HS-5 (cell line): ENCODE data around the gene GP1BA.

Experiments used
- DNase-seq: peaks from one replicate; pipeline ENCODE4 v3.0.0-alpha.2; 2012; ENCODE audit warnings: low read depth

The GP1BA gene

DNA sequence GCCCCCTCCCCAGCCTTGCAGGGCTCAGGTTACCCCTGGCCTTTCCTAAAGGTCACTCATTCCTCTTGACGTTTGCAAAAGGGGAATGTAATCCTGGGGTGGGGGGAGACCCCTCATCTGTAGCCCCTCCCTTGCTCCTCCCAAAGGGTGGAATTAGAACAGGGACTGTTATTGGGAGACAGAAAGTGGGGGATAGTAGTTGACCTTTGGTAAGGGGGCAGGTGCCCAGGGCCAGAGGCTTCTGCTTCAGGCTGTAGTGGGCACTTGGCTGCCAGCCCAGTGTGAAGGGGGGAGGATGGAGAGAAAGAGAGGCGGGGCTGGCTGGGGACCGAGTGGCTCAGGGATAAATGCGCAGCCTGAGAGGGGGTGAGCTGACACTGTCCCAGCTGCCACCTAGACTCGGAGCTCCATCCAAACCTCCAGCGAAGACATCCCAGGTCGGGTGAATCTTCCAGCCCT, 18.7 kb downstream of the GP1BA start, which contains the start of gene ENO3:
TSS of gene ENO3 (plus strand) at position 374 of the 459 bp plus-strand sequence. CDS start 711 bp downstream, outside the sequence.
- DNase-seq: no peak

GRCh38 chr17:4951486-4951885, 19.4 kb downstream of the GP1BA start:
- DNase-seq: no peak

DNA sequence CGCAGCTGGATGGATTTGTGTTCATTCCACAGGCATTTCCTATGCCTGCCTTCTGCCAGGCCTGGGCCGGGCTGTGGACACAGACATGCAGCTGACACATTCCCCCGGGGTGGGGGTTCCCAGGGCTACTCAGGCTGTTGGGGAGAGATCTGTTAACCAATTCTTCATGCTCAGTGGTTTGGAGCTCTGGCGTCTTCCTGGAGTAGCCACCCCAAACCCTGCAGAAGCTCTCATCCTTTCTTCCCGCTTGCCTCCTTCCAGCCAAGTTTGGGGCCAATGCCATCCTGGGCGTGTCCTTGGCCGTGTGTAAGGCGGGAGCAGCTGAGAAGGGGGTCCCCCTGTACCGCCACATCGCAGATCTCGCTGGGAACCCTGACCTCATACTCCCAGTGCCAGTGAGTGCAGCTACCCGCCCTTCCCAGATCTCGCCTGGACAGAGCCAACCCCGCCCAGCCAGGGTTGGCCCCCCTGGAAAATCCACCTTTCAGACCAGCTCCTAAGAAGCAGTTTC, 21.4 kb downstream of the GP1BA start:
- DNase-seq: no peak

- no peak for DNase-seq
These were observed 23.0 kb downstream of the GP1BA start for GRCh38 chr17:4955091-4955490.

GRCh38 chr17:4956493-4957061, 24.5 kb downstream of the GP1BA start:
- DNase-seq: no peak

- no peak for DNase-seq
These were observed 26.0 kb downstream of the GP1BA start for GRCh38 chr17:4958102-4958501.

DNA sequence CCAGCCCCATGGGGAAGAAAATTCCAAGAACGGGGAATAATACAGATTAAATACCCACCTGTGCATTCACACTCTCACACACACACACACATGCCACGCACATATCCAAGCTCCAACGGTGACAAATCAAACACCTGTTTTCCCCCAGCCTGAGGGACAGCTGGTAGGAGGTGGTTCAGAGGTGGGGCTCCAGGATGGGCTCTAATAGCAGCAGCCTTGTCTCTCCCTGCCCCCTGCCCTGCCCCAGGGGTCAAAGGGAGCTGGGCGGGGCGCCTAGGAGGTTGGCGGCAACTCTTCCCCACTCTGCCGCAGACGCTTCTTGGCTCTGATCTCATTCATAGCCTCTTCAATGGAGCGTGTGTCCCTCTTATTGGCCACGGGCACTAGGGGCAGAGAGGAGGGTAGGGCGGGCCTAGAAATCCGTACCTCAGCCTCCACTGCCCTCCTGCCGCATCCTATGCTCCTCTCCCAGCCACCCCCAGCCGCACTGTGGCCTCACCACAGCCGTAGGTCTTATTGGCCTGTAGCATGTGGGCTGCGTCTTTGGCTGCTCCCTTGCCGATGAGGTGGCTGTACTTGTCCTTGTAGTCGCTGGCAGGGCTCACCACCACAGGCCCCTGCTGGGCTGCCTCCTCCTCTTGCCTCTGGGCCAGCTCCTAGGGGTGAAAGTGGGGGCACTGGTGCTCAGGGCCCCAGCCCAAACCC, 27.3 kb downstream of the GP1BA start:
- no peak for DNase-seq

- no peak for DNase-seq
These were observed 28.3 kb downstream of the GP1BA start for GRCh38 chr17:4960279-4960922.

DNA sequence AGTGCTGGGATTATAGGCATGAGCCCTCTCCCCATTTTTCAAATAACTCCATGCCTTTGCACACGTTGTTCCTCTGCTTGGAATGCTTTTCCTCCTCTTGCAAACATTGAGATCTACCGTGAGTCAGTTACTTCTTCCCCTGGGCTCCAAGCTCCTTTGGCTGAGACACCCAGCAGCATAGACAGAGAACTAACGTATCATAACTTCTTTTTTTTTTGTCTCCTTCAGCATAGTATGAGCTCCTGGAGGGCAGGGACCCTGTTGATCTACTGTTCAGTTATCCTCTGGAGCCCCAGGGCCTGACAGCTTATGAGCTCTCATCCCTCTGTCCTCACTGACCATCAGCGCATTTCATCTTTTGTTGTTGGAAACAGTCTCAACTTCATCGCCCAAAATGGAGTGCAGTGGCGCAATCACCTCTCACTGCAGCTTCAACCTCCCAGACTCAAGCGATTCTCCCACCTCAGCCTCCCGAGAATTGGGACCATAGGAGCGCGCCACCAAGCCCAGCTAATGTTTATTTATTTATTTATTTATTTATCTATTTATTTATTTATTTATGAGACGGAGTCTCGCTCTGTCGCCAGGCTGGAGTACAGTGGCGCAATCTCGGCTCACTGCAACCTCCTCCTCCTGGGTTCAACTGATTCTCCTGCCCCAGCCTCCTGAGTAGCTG, 33.4 kb downstream of the GP1BA start:
- DNase-seq: no peak

DNA sequence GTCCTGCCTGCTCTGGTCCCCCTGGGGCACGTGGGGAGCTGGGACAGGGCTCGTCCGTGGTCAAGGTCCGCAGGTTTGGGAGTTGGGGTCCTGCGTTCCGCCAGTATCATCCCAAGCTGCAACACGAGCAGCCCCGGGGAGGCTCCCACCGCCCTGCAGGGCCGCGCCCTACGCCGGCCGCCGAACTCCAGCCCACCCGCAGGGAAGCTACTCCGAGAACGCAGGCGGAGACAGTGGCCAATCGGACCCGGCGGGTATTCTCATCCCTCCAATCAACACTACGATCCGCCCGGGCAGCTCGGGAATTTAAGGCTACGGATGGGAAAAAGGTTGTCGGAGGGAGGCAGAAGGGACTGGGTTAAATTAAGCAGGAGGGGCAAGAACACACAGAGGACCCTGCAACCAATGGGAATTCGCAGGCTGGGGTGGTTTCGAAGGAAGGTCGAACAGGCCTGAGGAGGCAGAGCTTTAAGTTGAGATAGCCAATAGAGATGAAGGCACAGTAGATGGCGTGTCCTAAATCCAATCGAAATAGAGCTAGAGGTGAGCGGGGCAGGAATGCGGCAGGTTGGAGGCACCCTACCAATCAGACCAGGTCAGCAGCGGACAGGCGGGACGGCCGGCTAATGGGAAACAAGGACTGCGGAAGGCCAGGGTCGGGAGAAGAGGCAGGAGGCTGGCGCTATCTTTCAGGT, 34.9 kb downstream of the GP1BA start:
- peak; percentile 98 for DNase-seq

- peak; percentile 97 for DNase-seq
These were observed 35.7 kb downstream of the GP1BA start, which contains the start of gene SPAG7 for GRCh38 chr17:4967539-4968485. Gene SPAG7 (minus strand): TSS chr17:4967817. CDS start chr17:4967804, 13 bp downstream.

DNA sequence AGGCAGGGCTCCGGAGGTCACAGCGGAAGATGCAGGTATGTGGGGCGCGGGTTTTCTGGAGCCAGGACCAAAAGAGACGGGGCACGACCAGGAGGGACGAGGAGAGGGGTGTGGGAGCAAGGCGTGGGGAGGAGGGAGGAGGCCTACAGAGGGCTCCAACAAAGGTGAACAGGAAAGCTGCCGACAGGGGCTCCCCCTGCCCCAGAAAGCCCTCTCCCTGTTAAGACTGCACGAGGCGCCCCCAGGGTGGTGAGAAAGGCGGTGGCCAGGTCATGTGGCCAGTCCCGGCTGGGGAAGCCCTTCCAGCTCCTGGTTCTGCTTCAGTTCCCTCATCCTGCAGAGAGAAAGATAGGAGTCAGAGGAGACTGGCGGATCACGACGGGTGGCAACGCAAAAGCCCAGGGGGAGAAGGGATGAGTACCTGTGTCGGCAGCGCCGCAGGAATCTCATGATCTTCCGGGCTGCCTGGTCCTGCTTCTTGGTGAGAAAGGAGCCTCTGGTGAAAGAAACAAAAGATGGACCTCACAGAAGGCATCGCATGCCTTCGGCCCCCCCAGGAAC, 36.5 kb downstream of the GP1BA start:
- DNase-seq: no peak

DNA sequence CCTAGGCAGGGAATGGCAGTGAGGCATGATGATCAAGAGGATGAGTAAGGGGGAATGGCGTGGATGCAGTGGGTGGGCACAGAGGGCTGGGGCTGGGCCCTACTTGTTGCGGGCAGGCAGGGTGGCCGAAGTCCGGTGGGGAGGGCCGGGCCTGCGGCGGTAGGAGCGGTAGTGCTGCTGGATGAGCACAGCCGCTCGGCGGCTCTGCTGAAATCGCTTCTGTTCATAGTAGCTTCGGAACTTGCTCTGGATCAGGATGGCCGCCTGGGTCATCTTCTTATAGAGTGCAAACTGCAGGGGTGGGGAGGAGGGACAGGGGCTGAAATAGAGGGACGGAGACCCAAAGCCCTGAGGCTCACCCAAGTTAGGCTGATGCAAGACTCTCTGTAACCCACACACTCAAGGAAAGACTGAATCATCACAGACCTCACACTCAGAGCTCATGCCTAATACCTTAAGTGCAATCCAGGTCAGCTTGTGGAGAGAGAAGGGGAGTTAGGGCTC, 37.0 kb downstream of the GP1BA start:
- no peak for DNase-seq

GRCh38 chr17:4969551-4970173, 37.6 kb downstream of the GP1BA start:
- DNase-seq: no peak

GRCh38 chr17:4970273-4970672, 38.2 kb downstream of the GP1BA start:
- no peak for DNase-seq

DNA sequence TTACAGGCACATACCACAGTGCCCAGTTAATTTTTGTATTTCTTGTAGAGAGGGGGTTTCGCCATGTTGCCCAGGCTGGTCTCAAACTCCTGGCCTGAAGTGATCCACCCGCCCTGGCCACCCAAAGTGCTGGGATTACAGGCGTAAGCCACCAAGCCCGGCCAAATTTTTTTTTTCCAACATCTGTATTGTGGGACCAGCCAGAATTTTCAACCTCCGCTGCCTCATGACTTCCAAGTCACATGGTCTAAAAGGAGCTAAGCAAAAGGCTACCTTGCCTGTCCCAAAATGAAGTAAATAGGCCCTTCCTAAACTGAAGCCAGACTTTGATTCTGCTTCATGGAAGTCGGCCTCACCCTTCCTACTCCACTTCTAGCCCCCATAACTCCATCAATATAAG, 39.7 kb downstream of the GP1BA start:
- no peak for DNase-seq

- no peak for DNase-seq
These were observed 40.2 kb downstream of the GP1BA start for GRCh38 chr17:4972322-4972721.

DNA sequence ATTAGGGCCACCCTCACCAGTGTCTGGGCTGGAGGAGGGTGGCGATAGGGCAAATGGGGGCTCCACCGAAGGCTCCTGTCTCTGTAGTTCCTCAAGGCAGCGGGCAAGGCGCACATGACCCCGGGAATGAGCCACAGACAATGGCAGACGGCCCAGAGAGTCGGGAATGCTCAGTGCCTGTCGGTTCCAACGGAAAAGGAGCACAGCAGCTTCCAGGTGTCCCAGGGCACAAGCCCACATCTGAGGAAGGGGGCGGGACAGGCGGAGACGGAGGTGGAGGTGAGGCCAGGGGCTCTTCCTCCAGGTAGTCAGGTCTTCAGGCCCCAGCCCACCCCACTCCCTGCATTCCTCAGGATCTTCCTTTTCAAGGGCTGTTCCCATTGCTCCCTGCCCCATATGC, 40.7 kb downstream of the GP1BA start:
- no peak for DNase-seq

GRCh38 chr17:4973256-4974114, 41.4 kb downstream of the GP1BA start:
- DNase-seq: no peak
